Measurements from ENCODE around the gene LDLRAD4.

The LDLRAD4 gene

GRCh38 chr18:13584825-13585224 lies 366.3 kb downstream of the LDLRAD4 start:
- Histone ChIP-seq H3K4me3 (ENCODE audit: low read depth in 1 of 2, low read length in 2 of 2) (no peak overlapping the region), H3K4me1 (ENCODE audit: control insufficient read depth in 1 of 2, insufficient read depth in 2 of 2, low read length in 2 of 2) (no peaks in the 10 kb centered on the region), H3K27ac (ENCODE audit: low read depth, low read length) (no peak overlapping the region), H3K9me3 (ENCODE audit: control insufficient read depth in 1 of 2, low read length in 2 of 2) (no peaks in the 10 kb centered on the region), H3K27me3 (ENCODE audit: control insufficient read depth in 1 of 2, insufficient read depth in 2 of 2, low read length in 2 of 2) (no peaks in the 10 kb centered on the region), H3K36me3 (ENCODE audit: control insufficient read depth in 1 of 2, insufficient read depth in 2 of 2, low read length in 2 of 2) (peaks cover 0 to 3% of the 10 kb centered on the region in 2 donors), H3K9ac (ENCODE audit: low read depth in 1 of 2, low read length in 2 of 2) (no peak overlapping the region)

GRCh38 chr18:13585379-13586153 lies 367.0 kb downstream of the LDLRAD4 start:
- Histone ChIP-seq H3K36me3 (ENCODE audit: control insufficient read depth in 1 of 2, insufficient read depth in 2 of 2, low read length in 2 of 2) (peaks cover 0 to 3% of the 10 kb centered on the region in 2 donors), H3K9me3 (ENCODE audit: control insufficient read depth in 1 of 2, low read length in 2 of 2) (no peaks in the 10 kb centered on the region), H3K9ac (ENCODE audit: low read depth in 1 of 2, low read length in 2 of 2) (no peak overlapping the region), H3K4me3 (ENCODE audit: low read depth in 1 of 2, low read length in 2 of 2) (no peak overlapping the region), H3K27me3 (ENCODE audit: control insufficient read depth in 1 of 2, insufficient read depth in 2 of 2, low read length in 2 of 2) (no peaks in the 10 kb centered on the region), H3K27ac (ENCODE audit: low read depth, low read length) (no peak overlapping the region), H3K4me1 (ENCODE audit: control insufficient read depth in 1 of 2, insufficient read depth in 2 of 2, low read length in 2 of 2) (no peaks in the 10 kb centered on the region)

GRCh38 chr18:13587001-13587400 lies 368.4 kb downstream of the LDLRAD4 start:
- Histone ChIP-seq H3K27ac (ENCODE audit: low read depth, low read length) (no peak overlapping the region), H3K4me3 (ENCODE audit: low read depth in 1 of 2, low read length in 2 of 2) (no peak overlapping the region), H3K9me3 (ENCODE audit: control insufficient read depth in 1 of 2, low read length in 2 of 2) (no peaks in the 10 kb centered on the region), H3K9ac (ENCODE audit: low read depth in 1 of 2, low read length in 2 of 2) (no peak overlapping the region), H3K27me3 (ENCODE audit: control insufficient read depth in 1 of 2, insufficient read depth in 2 of 2, low read length in 2 of 2) (no peaks in the 10 kb centered on the region), H3K4me1 (ENCODE audit: control insufficient read depth in 1 of 2, insufficient read depth in 2 of 2, low read length in 2 of 2) (no peaks in the 10 kb centered on the region), H3K36me3 (ENCODE audit: control insufficient read depth in 1 of 2, insufficient read depth in 2 of 2, low read length in 2 of 2) (peaks cover 0 to 3% of the 10 kb centered on the region in 2 donors)

GRCh38 chr18:13587477-13587876 lies 368.9 kb downstream of the LDLRAD4 start:
- no peak overlapping the region for H3K9ac ChIP-seq (ENCODE audit: low read depth in 1 of 2, low read length in 2 of 2)
- no peaks in the 10 kb centered on the region for H3K27me3 ChIP-seq (ENCODE audit: control insufficient read depth in 1 of 2, insufficient read depth in 2 of 2, low read length in 2 of 2)
- no peak overlapping the region for H3K27ac ChIP-seq (ENCODE audit: low read depth, low read length)
- H3K36me3 ChIP-seq (ENCODE audit: control insufficient read depth in 1 of 2, insufficient read depth in 2 of 2, low read length in 2 of 2) = peaks cover 0 to 3% of the 10 kb centered on the region in 2 donors
- no peaks in the 10 kb centered on the region for H3K9me3 ChIP-seq (ENCODE audit: control insufficient read depth in 1 of 2, low read length in 2 of 2)
- no peak overlapping the region for H3K4me3 ChIP-seq (ENCODE audit: low read depth in 1 of 2, low read length in 2 of 2)
- no peaks in the 10 kb centered on the region for H3K4me1 ChIP-seq (ENCODE audit: control insufficient read depth in 1 of 2, insufficient read depth in 2 of 2, low read length in 2 of 2)

DNA sequence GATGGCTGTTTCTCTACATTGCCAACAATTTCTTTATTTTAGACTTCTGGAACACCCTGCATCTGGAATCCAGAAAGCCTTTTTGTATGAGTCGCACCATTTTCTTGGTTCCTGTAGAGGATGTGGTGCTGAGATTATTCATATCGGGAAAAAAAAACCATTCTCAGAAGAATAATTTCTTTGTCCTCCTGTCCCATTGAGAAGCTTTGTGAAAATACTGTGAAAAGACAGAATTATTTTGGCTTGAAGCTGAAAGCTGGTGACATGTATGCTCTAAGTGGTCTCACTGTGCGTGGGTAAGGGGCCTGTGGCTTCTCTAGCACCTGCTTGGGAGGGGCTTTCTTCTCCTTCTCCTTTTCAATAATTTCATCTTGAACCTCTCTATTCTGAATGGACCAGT lies 369.4 kb downstream of the LDLRAD4 start:
- Histone ChIP-seq H3K36me3 (ENCODE audit: control insufficient read depth in 1 of 2, insufficient read depth in 2 of 2, low read length in 2 of 2) (peaks cover 0 to 3% of the 10 kb centered on the region in 2 donors), H3K27me3 (ENCODE audit: control insufficient read depth in 1 of 2, insufficient read depth in 2 of 2, low read length in 2 of 2) (no peaks in the 10 kb centered on the region), H3K27ac (ENCODE audit: low read depth, low read length) (no peak overlapping the region), H3K9ac (ENCODE audit: low read depth in 1 of 2, low read length in 2 of 2) (no peak overlapping the region), H3K9me3 (ENCODE audit: control insufficient read depth in 1 of 2, low read length in 2 of 2) (no peaks in the 10 kb centered on the region), H3K4me3 (ENCODE audit: low read depth in 1 of 2, low read length in 2 of 2) (no peak overlapping the region), H3K4me1 (ENCODE audit: control insufficient read depth in 1 of 2, insufficient read depth in 2 of 2, low read length in 2 of 2) (no peaks in the 10 kb centered on the region)

DNA sequence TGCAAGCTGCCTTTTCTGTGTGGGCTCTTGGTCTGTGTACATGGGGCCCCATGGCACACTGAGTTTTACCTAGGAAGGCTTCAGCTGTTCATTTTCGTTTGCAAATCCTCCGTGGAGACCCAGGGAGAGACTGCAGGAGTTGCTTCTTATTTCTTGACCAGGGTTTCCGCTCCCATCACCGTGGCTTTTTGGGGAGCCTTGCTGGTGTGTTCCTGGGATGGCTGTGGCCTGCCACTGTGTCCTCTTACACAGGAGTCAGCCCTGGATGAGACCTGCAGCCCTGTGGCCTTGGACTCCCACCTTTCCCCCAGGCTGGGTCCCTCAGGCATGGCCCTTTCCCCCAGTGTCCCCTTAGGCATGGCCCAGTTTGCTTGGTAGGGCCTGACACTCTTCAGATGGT lies 370.8 kb downstream of the LDLRAD4 start:
- Histone ChIP-seq H3K27ac (ENCODE audit: low read depth, low read length) (no peak overlapping the region), H3K9me3 (ENCODE audit: control insufficient read depth in 1 of 2, low read length in 2 of 2) (no peaks in the 10 kb centered on the region), H3K27me3 (ENCODE audit: control insufficient read depth in 1 of 2, insufficient read depth in 2 of 2, low read length in 2 of 2) (no peaks in the 10 kb centered on the region), H3K4me3 (ENCODE audit: low read depth in 1 of 2, low read length in 2 of 2) (no peak overlapping the region), H3K4me1 (ENCODE audit: control insufficient read depth in 1 of 2, insufficient read depth in 2 of 2, low read length in 2 of 2) (no peaks in the 10 kb centered on the region), H3K9ac (ENCODE audit: low read depth in 1 of 2, low read length in 2 of 2) (no peak overlapping the region), H3K36me3 (ENCODE audit: control insufficient read depth in 1 of 2, insufficient read depth in 2 of 2, low read length in 2 of 2) (no peaks in the 10 kb centered on the region)

- no peaks in the 10 kb centered on the region for H3K4me1 ChIP-seq (ENCODE audit: control insufficient read depth in 1 of 2, insufficient read depth in 2 of 2, low read length in 2 of 2)
- no peak overlapping the region for H3K27ac ChIP-seq (ENCODE audit: low read depth, low read length)
- H3K4me3 ChIP-seq (ENCODE audit: low read depth in 1 of 2, low read length in 2 of 2) = no peak overlapping the region
- no peak overlapping the region for H3K9ac ChIP-seq (ENCODE audit: low read depth in 1 of 2, low read length in 2 of 2)
- H3K36me3 ChIP-seq (ENCODE audit: control insufficient read depth in 1 of 2, insufficient read depth in 2 of 2, low read length in 2 of 2) = no peaks in the 10 kb centered on the region
- no peaks in the 10 kb centered on the region for H3K27me3 ChIP-seq (ENCODE audit: control insufficient read depth in 1 of 2, insufficient read depth in 2 of 2, low read length in 2 of 2)
- no peaks in the 10 kb centered on the region for H3K9me3 ChIP-seq (ENCODE audit: control insufficient read depth in 1 of 2, low read length in 2 of 2)
Measured at GRCh38 chr18:13589943-13590342, 371.4 kb downstream of the LDLRAD4 start.

GRCh38 chr18:13592246-13592645 lies 373.7 kb downstream of the LDLRAD4 start:
- no peak overlapping the region for H3K4me3 ChIP-seq (ENCODE audit: low read depth in 1 of 2, low read length in 2 of 2)
- no peak overlapping the region for H3K27ac ChIP-seq (ENCODE audit: low read depth, low read length)
- no peaks in the 10 kb centered on the region for H3K27me3 ChIP-seq (ENCODE audit: control insufficient read depth in 1 of 2, insufficient read depth in 2 of 2, low read length in 2 of 2)
- H3K9me3 ChIP-seq (ENCODE audit: control insufficient read depth in 1 of 2, low read length in 2 of 2) = peaks cover 7 to 14% of the 10 kb centered on the region in 2 donors
- no peaks in the 10 kb centered on the region for H3K4me1 ChIP-seq (ENCODE audit: control insufficient read depth in 1 of 2, insufficient read depth in 2 of 2, low read length in 2 of 2)
- no peak overlapping the region for H3K9ac ChIP-seq (ENCODE audit: low read depth in 1 of 2, low read length in 2 of 2)
- H3K36me3 ChIP-seq (ENCODE audit: control insufficient read depth in 1 of 2, insufficient read depth in 2 of 2, low read length in 2 of 2) = no peaks in the 10 kb centered on the region

DNA sequence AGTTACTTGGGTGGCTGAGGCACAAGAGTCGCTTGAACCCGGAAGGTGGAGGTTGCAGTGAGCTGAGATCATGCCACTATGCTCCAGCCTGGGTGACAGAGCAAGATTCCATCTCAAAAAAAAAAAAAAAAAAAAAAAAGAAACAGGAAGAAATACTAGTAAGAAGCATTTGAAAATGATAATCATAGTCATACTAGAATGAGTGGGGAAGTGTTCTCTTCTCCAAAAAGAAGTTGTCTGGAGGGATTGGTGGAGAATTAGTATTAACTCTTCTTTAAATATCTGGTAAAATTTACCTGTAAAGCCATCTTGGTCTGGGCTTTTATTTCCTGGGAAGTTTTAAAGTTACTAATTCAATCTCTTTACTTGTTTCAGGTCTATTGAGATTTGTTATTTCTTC lies 376.0 kb downstream of the LDLRAD4 start:
- Histone ChIP-seq H3K4me1 (ENCODE audit: control insufficient read depth in 1 of 2, insufficient read depth in 2 of 2, low read length in 2 of 2) (no peaks in the 10 kb centered on the region), H3K9ac (ENCODE audit: low read depth in 1 of 2, low read length in 2 of 2) (no peak overlapping the region), H3K4me3 (ENCODE audit: low read depth in 1 of 2, low read length in 2 of 2) (no peak overlapping the region), H3K27me3 (ENCODE audit: control insufficient read depth in 1 of 2, insufficient read depth in 2 of 2, low read length in 2 of 2) (no peaks in the 10 kb centered on the region), H3K27ac (ENCODE audit: low read depth, low read length) (no peak overlapping the region), H3K36me3 (ENCODE audit: control insufficient read depth in 1 of 2, insufficient read depth in 2 of 2, low read length in 2 of 2) (no peaks in the 10 kb centered on the region), H3K9me3 (ENCODE audit: control insufficient read depth in 1 of 2, low read length in 2 of 2) (peaks cover 17 to 32% of the 10 kb centered on the region in 2 donors)

GRCh38 chr18:13597068-13597467 lies 378.5 kb downstream of the LDLRAD4 start:
- Histone ChIP-seq H3K36me3 (ENCODE audit: control insufficient read depth in 1 of 2, insufficient read depth in 2 of 2, low read length in 2 of 2) (no peaks in the 10 kb centered on the region), H3K27me3 (ENCODE audit: control insufficient read depth in 1 of 2, insufficient read depth in 2 of 2, low read length in 2 of 2) (no peaks in the 10 kb centered on the region)

More at GRCh38 chr18:13597068-13597467, 378.5 kb downstream of the LDLRAD4 start:
- peaks cover 17 to 32% of the 10 kb centered on the region in 2 donors for H3K9me3 ChIP-seq (ENCODE audit: control insufficient read depth in 1 of 2, low read length in 2 of 2)
- no peaks in the 10 kb centered on the region for H3K4me1 ChIP-seq (ENCODE audit: control insufficient read depth in 1 of 2, insufficient read depth in 2 of 2, low read length in 2 of 2)
- no peak overlapping the region for H3K27ac ChIP-seq (ENCODE audit: low read depth, low read length)
- H3K9ac ChIP-seq (ENCODE audit: low read depth in 1 of 2, low read length in 2 of 2) = no peak overlapping the region
- H3K4me3 ChIP-seq (ENCODE audit: low read depth in 1 of 2, low read length in 2 of 2) = no peak overlapping the region

Measured in duodenal mucosa (tissue), 2 donors.